A549 (cell line): ENCODE measurements around the gene WDR18.

Experiments
- CEBPB ChIP-seq, 2 experiments: fragments of >200 bp in 1 of 2; sonication (Bioruptor Twin) in 1 of 2; formaldehyde crosslinking in 1 of 2; IDR thresholded peaks; 2 replicates each; pipeline ENCODE4 v1.6.1; 2012 to 2016
- MAFK ChIP-seq: fragments of 450-650 bp; IDR thresholded peaks from 2 replicates; pipeline ENCODE4 v1.6.1; 2014; ENCODE audit not compliant: partially characterized antibody
- PHF8 ChIP-seq: fragments of 200-600 bp; sonication (generic); IDR thresholded peaks from 2 replicates; pipeline ENCODE4 v1.6.1; 2016; ENCODE audit warnings: low read depth, mild to moderate bottlenecking, antibody characterized with exemption, moderate library complexity, borderline replicate concordance

- no peak for TF ChIP-seq PHF8
- TF ChIP-seq MAFK: no peak
- TF ChIP-seq CEBPB (IDR thresholded peaks at IDR 0.05): no peak
Measured at GRCh38 chr19:988510-988909, 4.4 kb downstream of the WDR18 start.
